Karpas-422 (cell line): ENCODE measurements around the gene FNDC1. TPM values are rescaled to one million over a fixed set of nuclear protein-coding genes. Genes with fewer than 3 reads are reported as not detected.
"Not testable (repeated sequence)": the region's sequence is repeated elsewhere in the genome, so short reads cannot be mapped to it uniquely, and the experiment has no call there.

ENCODE experiments used
- DNase-seq: peaks from one replicate; pipeline ENCODE4 v3.0.0-alpha.2; 2015
- H2AFZ ChIP-seq: fragments of 200-600 bp; sonication (generic); 2 replicates; pipeline ENCODE4 v1.6.1; 2014; ENCODE audit warnings: antibody characterized with exemption, low read length, mixed read lengths
- H3K27ac ChIP-seq: fragments of 200-600 bp; sonication (generic); 2 replicates; pipeline ENCODE4 v1.5.1; 2014; ENCODE audit warnings: mild to moderate bottlenecking, low read length, moderate library complexity
- H3K27me3 ChIP-seq: fragments of 200-600 bp; sonication (generic); 2 replicates; pipeline ENCODE4 v1.6.1; 2014; ENCODE audit warnings: low read length, mixed read lengths
- H3K36me3 ChIP-seq: fragments of 200-600 bp; sonication (generic); 2 replicates; pipeline ENCODE4 v1.6.1; 2014; ENCODE audit warnings: low read length, mixed read lengths; ENCODE audit not compliant: insufficient read depth
- H3K4me1 ChIP-seq: fragments of 200-600 bp; sonication (generic); 2 replicates; pipeline ENCODE4 v1.6.1; 2014; ENCODE audit warnings: mild to moderate bottlenecking, low read length, mixed read lengths
- H3K4me2 ChIP-seq: fragments of 200-600 bp; sonication (generic); 2 replicates; pipeline ENCODE4 v1.6.1; 2014; ENCODE audit warnings: low read length, low read depth, mild to moderate bottlenecking; ENCODE audit not compliant: poor library complexity, severe bottlenecking
- H3K4me3 ChIP-seq: fragments of 200-600 bp; sonication (generic); 2 replicates; pipeline ENCODE4 v1.5.1; 2014; ENCODE audit warnings: mild to moderate bottlenecking, antibody characterized with exemption, low read length, mixed read lengths
- H3K79me2 ChIP-seq: fragments of 200-600 bp; sonication (generic); 2 replicates; pipeline ENCODE4 v1.6.1; 2014; ENCODE audit warnings: mild to moderate bottlenecking, low read length, mixed read lengths
- H3K9ac ChIP-seq: fragments of 200-600 bp; sonication (generic); 2 replicates; pipeline ENCODE4 v1.6.0; 2014; ENCODE audit warnings: low read length
- H3K9me2 ChIP-seq: fragments of 200-600 bp; sonication (generic), shearing (Covaris generic); replicated peaks from 2 replicates; pipeline ENCODE4 v1.6.0; 2014; ENCODE audit warnings: mild to moderate bottlenecking, low read length, moderate library complexity; ENCODE audit not compliant: insufficient read depth
- H3K9me3 ChIP-seq: fragments of 300-700, 200-600 bp; sonication (generic); 2 replicates; pipeline ENCODE4 v1.6.1; 2014; ENCODE audit warnings: low read length, mixed read lengths
- H4K20me1 ChIP-seq: fragments of 200-600 bp; sonication (generic); 2 replicates; pipeline ENCODE4 v1.6.1; 2014; ENCODE audit warnings: mild to moderate bottlenecking, antibody characterized with exemption, low read length, low read depth; ENCODE audit not compliant: insufficient read depth
- total RNA-seq: library from RNA; depleted of rRNA; stranded (reverse); fragments of >200 nt; shearing (Covaris generic); gene quantifications from 2 replicates; pipeline ENCODE4 v1.2.3, GENCODE V29; 2014; ENCODE audit warnings: low replicate concordance; rRNA removed

The FNDC1 gene
- total RNA-seq = 73.2 and 90.0 TPM in 2 replicates

- no peaks in the 10 kb centered on the region for H3K9me3 ChIP-seq
- DNase-seq = peak; percentile 92
- peak within 1 kb of the TSS; percentile 94 for H3K27ac ChIP-seq
- H3K4me2 ChIP-seq = peak within 1 kb of the TSS; percentile 81
- peaks cover 58% of the 10 kb centered on the region for H3K4me1 ChIP-seq
- peak within 1 kb of the TSS; percentile 70 for H3K4me3 ChIP-seq
- H3K27me3 ChIP-seq = no peaks in the 10 kb centered on the region
- H3K79me2 ChIP-seq = peaks cover 46% of the 10 kb centered on the region
- H3K9ac ChIP-seq = peak within 1 kb of the TSS; percentile 86
- H3K9me2 ChIP-seq = no peaks in the 10 kb centered on the region
- H3K36me3 ChIP-seq = no peaks in the 10 kb centered on the region
- peak within 1 kb of the TSS; percentile 78; the same call in 1 of the 2 replicates for H2AFZ ChIP-seq
- no peaks in the 10 kb centered on the region for H4K20me1 ChIP-seq
These were observed at the start of gene FNDC1 for GRCh38 chr6:159169193-159169555. FNDC1 (plus strand) TSS chr6:159169400; CDS start chr6:159169597, 197 bp downstream.

- no peak overlapping the region for H3K9ac ChIP-seq
- no peaks in the 10 kb centered on the region for H4K20me1 ChIP-seq
- DNase-seq = no peak
- H3K36me3 ChIP-seq = no peaks in the 10 kb centered on the region; the same call in 1 of the 2 replicates
- no peaks in the 10 kb centered on the region for H3K9me2 ChIP-seq
- H3K9me3 ChIP-seq = no peaks in the 10 kb centered on the region
- H3K79me2 ChIP-seq = no peaks in the 10 kb centered on the region
- no peak overlapping the region for H3K4me2 ChIP-seq
- no peaks in the 10 kb centered on the region for H3K27me3 ChIP-seq
- no peak overlapping the region for H3K4me3 ChIP-seq
- H3K27ac ChIP-seq = no peak overlapping the region
- no peak overlapping the region for H2AFZ ChIP-seq
- peaks cover 58% of the 10 kb centered on the region for H3K4me1 ChIP-seq
These were observed 49.4 kb upstream of the FNDC1 start for GRCh38 chr6:159119791-159120190.

- H3K4me3 ChIP-seq = no peak overlapping the region
- H3K36me3 ChIP-seq = no peaks in the 10 kb centered on the region; the same call in 1 of the 2 replicates
- no peaks in the 10 kb centered on the region for H3K27me3 ChIP-seq
- no peaks in the 10 kb centered on the region for H3K9me3 ChIP-seq
- no peak overlapping the region for H3K4me2 ChIP-seq
- no peak overlapping the region for H3K9ac ChIP-seq
- no peaks in the 10 kb centered on the region for H4K20me1 ChIP-seq
- peaks cover 58% of the 10 kb centered on the region for H3K4me1 ChIP-seq
- H2AFZ ChIP-seq = no peak overlapping the region
- no peaks in the 10 kb centered on the region for H3K9me2 ChIP-seq
- H3K79me2 ChIP-seq = no peaks in the 10 kb centered on the region
- DNase-seq = no peak
- H3K27ac ChIP-seq = no peak overlapping the region
These were observed 47.7 kb upstream of the FNDC1 start for GRCh38 chr6:159121486-159121885.

- DNase-seq = no peak
- H3K27ac ChIP-seq = no peak overlapping the region
- H3K27me3 ChIP-seq = no peaks in the 10 kb centered on the region
- H3K9ac ChIP-seq = no peak overlapping the region
- no peaks in the 10 kb centered on the region; the same call in 1 of the 2 replicates for H3K36me3 ChIP-seq
- H4K20me1 ChIP-seq = no peaks in the 10 kb centered on the region
- H3K4me3 ChIP-seq = no peak overlapping the region
- H3K9me3 ChIP-seq = no peaks in the 10 kb centered on the region
- peaks cover 57% of the 10 kb centered on the region for H3K4me1 ChIP-seq
- H2AFZ ChIP-seq = no peak overlapping the region
- H3K79me2 ChIP-seq = no peaks in the 10 kb centered on the region
- H3K9me2 ChIP-seq = no peaks in the 10 kb centered on the region
- no peak overlapping the region for H3K4me2 ChIP-seq
These were observed 46.7 kb upstream of the FNDC1 start for GRCh38 chr6:159122453-159122852.

GRCh38 chr6:159123831-159124230, 45.4 kb upstream of the FNDC1 start:
- H3K27ac ChIP-seq, H3K27me3 ChIP-seq, H3K9me2 ChIP-seq, H3K79me2 ChIP-seq, H3K36me3 ChIP-seq, H3K9ac ChIP-seq, H3K9me3 ChIP-seq, H4K20me1 ChIP-seq, H3K4me2 ChIP-seq, DNase-seq, H3K4me3 ChIP-seq, H2AFZ ChIP-seq: not testable (repeated sequence)
- H3K4me1 ChIP-seq = peaks cover 53% of the 10 kb centered on the region

GRCh38 chr6:159125014-159125609, 44.1 kb upstream of the FNDC1 start:
- Histone ChIP-seq H3K4me3 (no peak overlapping the region), H3K4me1 (peaks cover 46% of the 10 kb centered on the region), H3K27ac (0 out of 2 replicates have a peak overlapping the region, but pooled peaks have one; percentile 86), H3K9me2 (no peaks in the 10 kb centered on the region), H4K20me1 (no peaks in the 10 kb centered on the region), H2AFZ (no peak overlapping the region), H3K9ac (no peak overlapping the region), H3K79me2 (no peaks in the 10 kb centered on the region), H3K9me3 (no peaks in the 10 kb centered on the region), H3K27me3 (no peaks in the 10 kb centered on the region), H3K4me2 (peak overlapping the region; percentile 33), H3K36me3 (no peaks in the 10 kb centered on the region)
- peak; percentile 68 for DNase-seq

GRCh38 chr6:159125951-159126352, 43.2 kb upstream of the FNDC1 start:
- H3K9me2 ChIP-seq = no peaks in the 10 kb centered on the region
- no peaks in the 10 kb centered on the region for H3K36me3 ChIP-seq
- no peaks in the 10 kb centered on the region for H3K79me2 ChIP-seq
- H3K27me3 ChIP-seq = no peaks in the 10 kb centered on the region
- peak overlapping the region; percentile 69 for H3K4me2 ChIP-seq
- no peaks in the 10 kb centered on the region for H3K9me3 ChIP-seq
- no peak for DNase-seq
- no peak overlapping the region; the same call in 1 of the 2 replicates for H2AFZ ChIP-seq
- no peak overlapping the region for H3K4me3 ChIP-seq
- peaks cover 46% of the 10 kb centered on the region for H3K4me1 ChIP-seq
- H3K27ac ChIP-seq = peak overlapping the region; percentile 86
- H4K20me1 ChIP-seq = no peaks in the 10 kb centered on the region
- H3K9ac ChIP-seq = peak overlapping the region; percentile 60

- Histone ChIP-seq H3K27me3 (no peaks in the 10 kb centered on the region), H3K36me3 (no peaks in the 10 kb centered on the region), H3K9ac (peak overlapping the region; percentile 60), H4K20me1 (no peaks in the 10 kb centered on the region), H3K79me2 (no peaks in the 10 kb centered on the region), H3K4me1 (peaks cover 40% of the 10 kb centered on the region), H3K27ac (peak overlapping the region; percentile 86), H3K4me2 (peak overlapping the region; percentile 69), H3K9me3 (no peaks in the 10 kb centered on the region), H3K9me2 (no peaks in the 10 kb centered on the region), H2AFZ (peak overlapping the region; percentile 13; the same call in 1 of the 2 replicates), H3K4me3 (peak overlapping the region; percentile 22)
- no peak for DNase-seq
These were observed 42.6 kb upstream of the FNDC1 start for GRCh38 chr6:159126590-159126989.
